K562 (cell line): ENCODE data around the gene BIRC7. TPM values are rescaled to one million over a fixed set of nuclear protein-coding genes. Genes with fewer than 3 reads are reported as not detected.

ENCODE experiments used
- CSDE1 ChIP-seq, 2 experiments: fragments of 450-650 bp; IDR thresholded peaks; 2 replicates each; pipeline ENCODE4 v1.6.1; 2016; ENCODE audit warnings: mild to moderate bottlenecking in 1 of 2
- E2F1 ChIP-seq: sonication (generic); formaldehyde crosslinking; IDR thresholded peaks from 2 replicates; pipeline ENCODE4 v1.8.1; 2023; ENCODE audit warnings: mild to moderate bottlenecking, missing genetic modification reagents, moderate library complexity
- NFYB ChIP-seq: IDR thresholded peaks from 2 replicates; pipeline ENCODE4 v1.6.1; 2011; ENCODE audit warnings: mild to moderate bottlenecking, moderate library complexity; ENCODE audit not compliant: insufficient read length; ENCODE audit errors: extremely low read depth
- PYGO2 ChIP-seq: fragments of 450-650 bp; IDR thresholded peaks from 2 replicates; pipeline ENCODE4 v1.6.1; 2016; ENCODE audit warnings: mild to moderate bottlenecking, missing genetic modification characterization, moderate library complexity, missing compliant biosample characterization
- RBM39 ChIP-seq: fragments of 200-400 bp; formaldehyde crosslinking; optimal IDR thresholded peaks from 2 replicates; pipeline ENCODE3; 2018; ENCODE audit warnings: low read depth, low read length
- REST ChIP-seq, 2 experiments: fragments of 450-650 bp; formaldehyde crosslinking in 1 of 2; IDR thresholded peaks; 2 replicates each; pipeline versions ENCODE4 v1.4.0 to v1.6.1; 2014 to 2020; ENCODE audit warnings: mild to moderate bottlenecking in 2 of 2, borderline replicate concordance in 1 of 2, low read depth in 1 of 2
- SAFB2 ChIP-seq: fragments of 200-400 bp; formaldehyde crosslinking; IDR thresholded peaks from 2 replicates; pipeline ENCODE4 v1.6.1; 2018; ENCODE audit warnings: borderline replicate concordance, low read length, low read depth, moderate library complexity; ENCODE audit not compliant: severe bottlenecking
- ZBTB1 ChIP-seq: sonication (generic); formaldehyde crosslinking; IDR thresholded peaks from 2 replicates; pipeline ENCODE4 v1.8.1; 2023; ENCODE audit warnings: missing genetic modification reagents, low read depth, mild to moderate bottlenecking, borderline replicate concordance
- polyA plus RNA-seq, 8 experiments: library from polyadenylated mRNA; depleted of rRNA in 4 of 8; stranded (reverse) in 5 of 8; unstranded in 3 of 8; fragments of >200 nt; fragmentation: Nextera tagmentation in 2 of 8; fragmentation: Illumina TruSeq in 1 of 8; extraction: Ambion mirVana in 2 of 8; extraction: Trizol in 1 of 8; gene quantifications; 2 replicates each; pipeline versions ENCODE4 v1.2.1 to v1.2.3, GENCODE V29; 2011 to 2014; ENCODE audit warnings: inconsistent platforms in 1 of 8, missing spikeins in 1 of 8
- total RNA-seq, 7 experiments: library from RNA; depleted of rRNA in 6 of 7; stranded (reverse); fragments of >200 nt in 6 of 7; fragmentation: Illumina TruSeq in 2 of 7; extraction: Trizol in 2 of 7; gene quantifications; 2 replicates each; pipeline versions ENCODE4 v1.2.1 to v1.2.3, GENCODE V29; 2011 to 2021; ENCODE audit warnings: low replicate concordance in 1 of 7

Gene BIRC7
- total and polyA plus RNA-seq, 9 of the 15 experiments (the other 6 are each of a cell fraction or from before 2014, with no cell fraction given), result 0.14 to 0.19 (median 0.16) TPM; not detected in 5

- TF ChIP-seq REST (IDR thresholded peaks at IDR 0.05; ENCODE audit: borderline replicate concordance) (no peak), REST (CRISPR knock-in tag; IDR thresholded peaks at IDR 0.05; ENCODE audit: low read depth) (no peak), SAFB2 (no peak), E2F1 (no peak), NFYB (no peak), CSDE1 (IDR thresholded peaks at IDR 0.05) (no peak), RBM39 (no peak), PYGO2 (tag) (peak; percentile 61), ZBTB1 (CRISPR knock-in tag) (no peak)
These were observed 28.3 kb downstream of the BIRC7 start (continued) for GRCh38 chr20:63264000-63264399.
